DOHH2 (cell line): ENCODE results near the gene RAB13.

Experiments used
- EZH2phosphoT487 ChIP-seq: fragments of 200-600 bp; sonication (generic); IDR thresholded peaks from 2 replicates; pipeline ENCODE4 v1.6.1; 2017; ENCODE audit warnings: borderline replicate concordance, mild to moderate bottlenecking, antibody characterized with exemption, low read length, moderate library complexity, mixed read lengths
- TF ChIP-seq, protein P1 (sequence below): fragments of 200-600 bp; sonication (generic); IDR thresholded peaks from one replicate; pipeline ENCODE4 v1.5.1; 2014; ENCODE audit warnings: antibody characterized with exemption, mild to moderate bottlenecking, low read depth, low read length; ENCODE audit not compliant: poor library complexity, severe bottlenecking

DNA sequence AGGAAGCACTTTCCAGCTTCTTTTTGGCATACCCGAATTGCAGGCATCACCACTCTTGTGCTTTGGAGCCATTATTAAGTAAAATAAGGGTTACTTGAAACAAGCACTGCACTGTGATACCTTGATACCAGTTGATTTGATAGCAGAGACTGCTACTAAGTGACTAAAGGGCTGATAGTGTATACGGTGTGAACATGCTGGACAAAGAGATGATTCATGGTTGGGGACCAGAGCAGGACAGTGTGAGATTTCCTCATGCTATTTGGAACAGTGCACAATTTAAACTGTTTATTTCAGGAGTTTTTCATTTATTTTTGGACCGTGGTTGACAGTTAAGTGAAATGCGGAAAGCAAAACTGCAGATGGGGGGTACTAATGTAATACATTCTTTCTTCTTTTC is 14.3 kb upstream of the RAB13 start:
- TF ChIP-seq, protein P1, sequence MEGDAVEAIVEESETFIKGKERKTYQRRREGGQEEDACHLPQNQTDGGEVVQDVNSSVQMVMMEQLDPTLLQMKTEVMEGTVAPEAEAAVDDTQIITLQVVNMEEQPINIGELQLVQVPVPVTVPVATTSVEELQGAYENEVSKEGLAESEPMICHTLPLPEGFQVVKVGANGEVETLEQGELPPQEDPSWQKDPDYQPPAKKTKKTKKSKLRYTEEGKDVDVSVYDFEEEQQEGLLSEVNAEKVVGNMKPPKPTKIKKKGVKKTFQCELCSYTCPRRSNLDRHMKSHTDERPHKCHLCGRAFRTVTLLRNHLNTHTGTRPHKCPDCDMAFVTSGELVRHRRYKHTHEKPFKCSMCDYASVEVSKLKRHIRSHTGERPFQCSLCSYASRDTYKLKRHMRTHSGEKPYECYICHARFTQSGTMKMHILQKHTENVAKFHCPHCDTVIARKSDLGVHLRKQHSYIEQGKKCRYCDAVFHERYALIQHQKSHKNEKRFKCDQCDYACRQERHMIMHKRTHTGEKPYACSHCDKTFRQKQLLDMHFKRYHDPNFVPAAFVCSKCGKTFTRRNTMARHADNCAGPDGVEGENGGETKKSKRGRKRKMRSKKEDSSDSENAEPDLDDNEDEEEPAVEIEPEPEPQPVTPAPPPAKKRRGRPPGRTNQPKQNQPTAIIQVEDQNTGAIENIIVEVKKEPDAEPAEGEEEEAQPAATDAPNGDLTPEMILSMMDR, result no peak
- no peak for TF ChIP-seq EZH2phosphoT487
